Measurements from ENCODE around the gene TRAIP. TPM values are rescaled to one million over a fixed set of nuclear protein-coding genes. Genes with fewer than 3 reads are reported as not detected.
A peak's percentile ranks its signal among the peaks of the same experiment; 100 is the strongest.

TRAIP gene
- total and polyA plus RNA-seq, 12 donors = 0.60 to 6.9 (median 2.2) TPM

GRCh38 chr3:49869525-49870126 is 13.3 kb upstream of the TRAIP start, which contains the start of gene CAMKV:
Gene CAMKV, minus strand, starts transcription at chr3:49869906. Its CDS starts 7,518 bp downstream, at chr3:49862388.
- peaks cover 7 to 12% of the 10 kb centered on the region in 2 donors for H3K4me1 ChIP-seq (replicated peaks in 1 of 2)
- WGBS, 4 donors = 1 to 2% (median 2%) methylated on average over 7 to 59 of the region's 59 CpGs; no CpG with 5 or more reads in 1 of the 4 donors
- TF ChIP-seq POLR2A (IDR thresholded peaks at IDR 0.05) (no peak), CTCF (IDR thresholded peaks at IDR 0.05) (no peak)
- no peak within 1 kb of the TSS for H3K27ac ChIP-seq
- DNase-seq = no peak
- no peaks in the 10 kb centered on the region for H3K9me3 ChIP-seq (replicated peaks in 1 of 3)
- H3K4me3 ChIP-seq = peak within 1 kb of the TSS in 1 of 4 donors; percentile 44
- H3K27me3 ChIP-seq = peaks cover 27% of the 10 kb centered on the region
- intact Hi-C loops (cut with DNase I) = no loop called here
- no peaks in the 10 kb centered on the region for H3K36me3 ChIP-seq (replicated peaks in 1 of 2)

- no peak overlapping the region for H3K27ac ChIP-seq
- H3K4me1 ChIP-seq (replicated peaks in 1 of 2) = peaks cover 7 to 12% of the 10 kb centered on the region in 2 donors
- DNase-seq = no peak
- H3K27me3 ChIP-seq = peaks cover 27% of the 10 kb centered on the region
- WGBS, 4 donors = 5 to 24% (median 13%) methylated on average over 2 to 23 of the region's 23 CpGs
- no peaks in the 10 kb centered on the region for H3K36me3 ChIP-seq (replicated peaks in 1 of 2)
- H3K4me3 ChIP-seq = peak overlapping the region in 1 of 4 donors; percentile 44
- TF ChIP-seq POLR2A (IDR thresholded peaks at IDR 0.05) = no peak
- no peak for TF ChIP-seq CTCF (IDR thresholded peaks at IDR 0.05)
- intact Hi-C loops (cut with DNase I) = no loop called here
- H3K9me3 ChIP-seq (replicated peaks in 1 of 3) = no peaks in the 10 kb centered on the region
These were observed 12.6 kb upstream of the TRAIP start for GRCh38 chr3:49868862-49869466.

- Histone ChIP-seq H3K27me3 (peaks cover 27% of the 10 kb centered on the region), H3K4me1 (replicated peaks in 1 of 2) (peaks cover 7 to 12% of the 10 kb centered on the region in 2 donors), H3K27ac (no peak overlapping the region), H3K9me3 (replicated peaks in 1 of 3) (no peaks in the 10 kb centered on the region), H3K4me3 (no peak overlapping the region), H3K36me3 (replicated peaks in 1 of 2) (no peaks in the 10 kb centered on the region)
- intact Hi-C loops (cut with DNase I) = no loop called here
- no peak for TF ChIP-seq POLR2A (IDR thresholded peaks at IDR 0.05)
- TF ChIP-seq CTCF (IDR thresholded peaks at IDR 0.05) = no peak
- peak in 1 of 7 donors; percentile 24 for DNase-seq
- WGBS, 4 donors = 8 to 17% (median 14%) methylated on average over 3 to 7 of the region's 7 CpGs
These were observed 11.5 kb upstream of the TRAIP start for GRCh38 chr3:49867871-49868321.

- Histone ChIP-seq H3K27ac (no peak overlapping the region), H3K9me3 (replicated peaks in 1 of 3) (no peaks in the 10 kb centered on the region), H3K4me3 (no peak overlapping the region), H3K36me3 (replicated peaks in 1 of 2) (no peaks in the 10 kb centered on the region), H3K27me3 (peaks cover 27% of the 10 kb centered on the region), H3K4me1 (replicated peaks in 1 of 2) (peaks cover 7 to 12% of the 10 kb centered on the region in 2 donors)
- no peak for DNase-seq
- TF ChIP-seq POLR2A (IDR thresholded peaks at IDR 0.05) = no peak
- no peak for TF ChIP-seq CTCF (IDR thresholded peaks at IDR 0.05)
- intact Hi-C loops (cut with DNase I) = no loop called here
- 90 to 97% (median 96%) methylated on average over 1 of the region's 1 CpG; no CpG with 5 or more reads in 1 of the 4 donors for WGBS, 4 donors
These were observed 11.0 kb upstream of the TRAIP start for GRCh38 chr3:49867400-49867799.
